ENCODE data around the gene CBLC.

The CBLC gene
- total RNA-seq: 0 reads per million in 4 donors

- no peak for DNase-seq
Measured at GRCh38 chr19:44777715-44778347, at the start of gene CBLC. Gene CBLC, plus strand, starts transcription at chr19:44777890. Its CDS starts 42 bp downstream, at chr19:44777932.

- DNase-seq: peak in 1 of 5 donors; percentile 31
Measured at GRCh38 chr19:44728178-44728577, 49.5 kb upstream of the CBLC start.

- no peak for DNase-seq
Measured at GRCh38 chr19:44729516-44730033, 48.1 kb upstream of the CBLC start.

- DNase-seq: no peak
Measured at GRCh38 chr19:44731081-44731480, 46.6 kb upstream of the CBLC start.

GRCh38 chr19:44731622-44732021 is 46.1 kb upstream of the CBLC start:
- no peak for DNase-seq

- no peak for DNase-seq
Measured at GRCh38 chr19:44732235-44733014, 45.3 kb upstream of the CBLC start.

- no peak for DNase-seq
Measured at GRCh38 chr19:44734357-44734756, 43.3 kb upstream of the CBLC start.

GRCh38 chr19:44735011-44735410 is 42.7 kb upstream of the CBLC start:
- no peak for DNase-seq

- DNase-seq: no peak
Measured at GRCh38 chr19:44737238-44738071, 40.2 kb upstream of the CBLC start.

GRCh38 chr19:44738136-44738535 is 39.6 kb upstream of the CBLC start:
- no peak for DNase-seq

- no peak for DNase-seq
Measured at GRCh38 chr19:44738603-44739558, 38.8 kb upstream of the CBLC start.

GRCh38 chr19:44740351-44740824 is 37.3 kb upstream of the CBLC start:
- no peak for DNase-seq

GRCh38 chr19:44741258-44741731 is 36.4 kb upstream of the CBLC start:
- DNase-seq: no peak

- DNase-seq: peak in 1 of 5 donors; percentile 33
Measured at GRCh38 chr19:44741841-44742329, 35.8 kb upstream of the CBLC start.

GRCh38 chr19:44742330-44743061 is 35.2 kb upstream of the CBLC start:
- no peak for DNase-seq

- DNase-seq: no peak
Measured at GRCh38 chr19:44744871-44745332, 32.8 kb upstream of the CBLC start.

- DNase-seq: no peak
Measured at GRCh38 chr19:44745341-44745831, 32.3 kb upstream of the CBLC start.

- DNase-seq: no peak
Measured at GRCh38 chr19:44745887-44746600, 31.6 kb upstream of the CBLC start.

- no peak for DNase-seq
Measured at GRCh38 chr19:44746616-44746945, 31.1 kb upstream of the CBLC start.
